MCF 10A (cell line): ENCODE measurements around the gene MVK. TPM values are rescaled to one million over a fixed set of nuclear protein-coding genes. Genes with fewer than 3 reads are reported as not detected.

Experiments
- BruUV-seq: library from RNA; stranded (reverse); fragments of 400-500 nt; replicated peaks from 2 replicates; lab custom pipeline; 2021; lab: Mats Ljungman, UMichigan
- CTCF ChIA-PET: fragments of 300-600 bp; sonication (Branson Sonifier 250); formaldehyde crosslinking; extraction: SDS; loops from one replicate; lab custom pipeline; 2021; ENCODE audit warnings: antibody characterized with exemption, inconsistent platforms; lab: Yijun Ruan, JAX
- POLR2A ChIA-PET: fragments of 300-600, 350-650 bp; sonication (Branson Sonifier 250); formaldehyde crosslinking; extraction: SDS; loops from one replicate; lab custom pipeline; 2020; ENCODE audit warnings: antibody characterized with exemption, inconsistent platforms; lab: Yijun Ruan, JAX
- DNase-seq: peaks from one replicate; pipeline ENCODE4 v3.0.0-alpha.2; 2018; ENCODE audit not compliant: unreplicated experiment
- H3K27ac Mint-ChIP-seq: one replicate; pipeline ENCODE4 v1.8.0; 2022; ENCODE audit warnings: mild to moderate bottlenecking, low read depth, mixed read lengths; ENCODE audit not compliant: unreplicated experiment
- H3K27me3 Mint-ChIP-seq: one replicate; pipeline ENCODE4 v1.8.0; 2022; ENCODE audit warnings: mixed read lengths; ENCODE audit not compliant: insufficient read depth, unreplicated experiment
- H3K36me3 Mint-ChIP-seq: one replicate; pipeline ENCODE4 v1.8.0; 2022; ENCODE audit warnings: mild to moderate bottlenecking, moderate library complexity, mixed read lengths; ENCODE audit not compliant: insufficient read depth, unreplicated experiment
- H3K4me1 Mint-ChIP-seq: one replicate; pipeline ENCODE4 v1.8.0; 2022; ENCODE audit warnings: mixed read lengths; ENCODE audit not compliant: insufficient read depth, unreplicated experiment
- H3K4me3 Mint-ChIP-seq: one replicate; pipeline ENCODE4 v1.8.0; 2022; ENCODE audit warnings: mild to moderate bottlenecking, moderate library complexity, mixed read lengths; ENCODE audit not compliant: unreplicated experiment
- H3K9me3 Mint-ChIP-seq: one replicate; pipeline ENCODE4 v1.8.0; 2022; ENCODE audit warnings: mixed read lengths; ENCODE audit not compliant: unreplicated experiment
- intact Hi-C: fragments of 100-400 bp; cut with micrococcal nuclease; formaldehyde crosslinking; loops from 2 replicates; pipeline ENCODE4 v1.14.1; 2022
- total RNA-seq: library from RNA; stranded (reverse); gene quantifications from 2 replicates; pipeline ENCODE4 v1.2.3, GENCODE V29; 2022
- TF ChIP-seq, protein P1 (sequence below): fragments of 200-600 bp; IDR thresholded peaks from one replicate; pipeline ENCODE4 v1.8.0; 2022; ENCODE audit warnings: antibody characterized with exemption, mild to moderate bottlenecking; ENCODE audit not compliant: unreplicated experiment

MVK gene
- total RNA-seq, 1 experiment from 2014 or later: 17.1 TPM

DNA sequence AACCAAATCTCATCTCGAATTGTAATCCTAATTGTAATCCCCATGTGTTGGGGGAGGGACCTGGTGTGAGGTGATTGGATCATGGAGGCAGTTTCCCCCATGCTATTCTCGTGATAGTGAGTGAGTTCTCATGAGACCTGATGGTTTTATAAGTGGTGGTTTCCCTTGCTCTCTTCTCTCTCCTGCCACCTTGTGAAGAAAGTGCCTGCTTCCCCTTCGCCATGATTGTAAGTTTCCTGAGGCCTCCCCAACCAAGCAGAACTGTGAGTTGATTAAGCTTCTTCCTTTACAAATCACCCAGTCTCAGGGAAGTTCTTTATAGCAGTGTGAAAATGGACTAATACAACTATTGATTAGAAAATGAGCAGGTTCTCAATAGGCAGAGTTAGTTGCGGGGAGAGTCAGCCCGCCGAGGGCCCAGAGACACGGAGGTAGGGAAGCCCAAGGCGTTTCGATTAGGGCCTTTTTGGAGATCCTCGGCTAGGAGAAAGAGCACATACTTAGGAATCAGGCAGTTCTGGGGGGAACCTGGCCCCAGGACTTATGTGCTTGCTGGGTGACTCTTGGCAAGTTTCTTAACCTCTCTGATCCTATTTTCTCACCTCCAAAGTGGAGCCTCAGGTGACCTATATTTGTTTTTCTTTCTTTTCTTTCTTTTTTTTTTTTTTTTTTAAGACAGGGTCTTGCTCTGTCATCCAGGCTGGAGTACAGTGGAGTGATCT is 65.7 kb downstream of the MVK start:
- no peaks in the 10 kb centered on the region for H3K36me3 Mint-ChIP-seq
- ChIA-PET CTCF (interaction anchor here (0.6 kb wide), 1 partner anchor 101 kb away, joined by 3 read pairs; no protein-coding TSS in a partner anchor), POLR2A (no interaction called here)
- intact Hi-C loops: no loop called here
- BruUV-seq: no TSS peak
- peaks cover 10% of the 10 kb centered on the region for H3K27me3 Mint-ChIP-seq
- no peak for DNase-seq
- H3K27ac Mint-ChIP-seq: no peak overlapping the region
- TF ChIP-seq, protein P1, sequence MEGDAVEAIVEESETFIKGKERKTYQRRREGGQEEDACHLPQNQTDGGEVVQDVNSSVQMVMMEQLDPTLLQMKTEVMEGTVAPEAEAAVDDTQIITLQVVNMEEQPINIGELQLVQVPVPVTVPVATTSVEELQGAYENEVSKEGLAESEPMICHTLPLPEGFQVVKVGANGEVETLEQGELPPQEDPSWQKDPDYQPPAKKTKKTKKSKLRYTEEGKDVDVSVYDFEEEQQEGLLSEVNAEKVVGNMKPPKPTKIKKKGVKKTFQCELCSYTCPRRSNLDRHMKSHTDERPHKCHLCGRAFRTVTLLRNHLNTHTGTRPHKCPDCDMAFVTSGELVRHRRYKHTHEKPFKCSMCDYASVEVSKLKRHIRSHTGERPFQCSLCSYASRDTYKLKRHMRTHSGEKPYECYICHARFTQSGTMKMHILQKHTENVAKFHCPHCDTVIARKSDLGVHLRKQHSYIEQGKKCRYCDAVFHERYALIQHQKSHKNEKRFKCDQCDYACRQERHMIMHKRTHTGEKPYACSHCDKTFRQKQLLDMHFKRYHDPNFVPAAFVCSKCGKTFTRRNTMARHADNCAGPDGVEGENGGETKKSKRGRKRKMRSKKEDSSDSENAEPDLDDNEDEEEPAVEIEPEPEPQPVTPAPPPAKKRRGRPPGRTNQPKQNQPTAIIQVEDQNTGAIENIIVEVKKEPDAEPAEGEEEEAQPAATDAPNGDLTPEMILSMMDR: no peak
- H3K4me3 Mint-ChIP-seq: no peak overlapping the region
- no peaks in the 10 kb centered on the region for H3K4me1 Mint-ChIP-seq
- H3K9me3 Mint-ChIP-seq: no peaks in the 10 kb centered on the region

DNA sequence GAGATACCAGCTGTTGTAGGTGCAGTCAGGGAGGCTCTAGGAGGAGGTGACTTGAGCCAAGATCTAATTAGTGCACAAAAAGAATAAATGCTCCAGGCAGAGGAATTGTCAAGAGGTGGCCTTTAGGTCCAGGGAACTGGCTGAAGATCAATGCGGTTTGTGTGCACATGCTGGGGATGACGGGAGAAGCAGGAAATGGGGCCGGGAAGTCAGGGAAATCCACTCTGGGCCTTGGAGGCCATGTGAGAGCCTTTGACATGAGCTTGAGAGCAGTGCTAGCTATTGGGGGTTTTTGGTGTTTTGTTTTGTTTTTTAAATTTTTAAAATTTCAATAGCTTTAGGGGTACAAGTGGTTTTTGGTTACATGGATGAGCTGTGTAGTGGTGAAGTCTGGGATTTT is 67.4 kb downstream of the MVK start:
- no peak overlapping the region for H3K27ac Mint-ChIP-seq
- H3K9me3 Mint-ChIP-seq: no peaks in the 10 kb centered on the region
- CTCF ChIA-PET: interaction anchor here (0.8 kb wide), 2 partner anchors 44 to 165 kb away, joined by 3 to 4 read pairs; no protein-coding TSS in a partner anchor
- DNase-seq: no peak
- TF ChIP-seq, protein P1: no peak
- BruUV-seq: no TSS peak
- POLR2A ChIA-PET: interaction anchor here (0.9 kb wide), 1 partner anchor 20 kb away, joined by 4 read pairs; no protein-coding TSS in a partner anchor
- H3K4me1 Mint-ChIP-seq: no peaks in the 10 kb centered on the region
- no peaks in the 10 kb centered on the region for H3K36me3 Mint-ChIP-seq
- H3K27me3 Mint-ChIP-seq: peaks cover 20% of the 10 kb centered on the region
- intact Hi-C loops: no loop called here
- no peak overlapping the region for H3K4me3 Mint-ChIP-seq

DNA sequence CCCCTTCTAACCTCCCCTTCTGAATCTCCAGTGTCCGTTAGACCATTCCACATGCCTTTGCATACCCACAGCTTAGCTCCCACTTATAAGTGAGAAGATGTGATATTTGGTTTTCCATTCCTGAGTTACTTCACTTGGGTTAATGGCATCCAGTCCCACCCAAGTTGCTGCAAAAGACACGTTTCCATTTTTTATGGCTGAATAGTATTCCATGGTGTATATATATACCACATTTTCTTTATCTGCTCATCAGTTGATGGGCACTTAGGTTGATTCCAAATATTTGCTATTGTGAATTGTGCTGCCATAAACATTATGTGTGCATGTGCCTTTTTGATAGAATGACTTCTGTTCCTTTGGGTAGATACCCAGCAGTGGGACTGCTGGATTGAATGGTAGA is 67.8 kb downstream of the MVK start:
- TF ChIP-seq, protein P1: no peak
- Mint-ChIP-seq H3K36me3 (no peaks in the 10 kb centered on the region), H3K27me3 (peaks cover 24% of the 10 kb centered on the region), H3K9me3 (no peaks in the 10 kb centered on the region), H3K4me3 (no peak overlapping the region), H3K27ac (no peak overlapping the region), H3K4me1 (no peaks in the 10 kb centered on the region)
- POLR2A ChIA-PET: no interaction called here
- intact Hi-C loops: no loop called here
- no peak for DNase-seq
- CTCF ChIA-PET: interaction anchor here (0.6 to 0.8 kb wide), 2 partner anchors 11 to 165 kb away, joined by 3 to 4 read pairs; no protein-coding TSS in a partner anchor
- BruUV-seq: no TSS peak

DNA sequence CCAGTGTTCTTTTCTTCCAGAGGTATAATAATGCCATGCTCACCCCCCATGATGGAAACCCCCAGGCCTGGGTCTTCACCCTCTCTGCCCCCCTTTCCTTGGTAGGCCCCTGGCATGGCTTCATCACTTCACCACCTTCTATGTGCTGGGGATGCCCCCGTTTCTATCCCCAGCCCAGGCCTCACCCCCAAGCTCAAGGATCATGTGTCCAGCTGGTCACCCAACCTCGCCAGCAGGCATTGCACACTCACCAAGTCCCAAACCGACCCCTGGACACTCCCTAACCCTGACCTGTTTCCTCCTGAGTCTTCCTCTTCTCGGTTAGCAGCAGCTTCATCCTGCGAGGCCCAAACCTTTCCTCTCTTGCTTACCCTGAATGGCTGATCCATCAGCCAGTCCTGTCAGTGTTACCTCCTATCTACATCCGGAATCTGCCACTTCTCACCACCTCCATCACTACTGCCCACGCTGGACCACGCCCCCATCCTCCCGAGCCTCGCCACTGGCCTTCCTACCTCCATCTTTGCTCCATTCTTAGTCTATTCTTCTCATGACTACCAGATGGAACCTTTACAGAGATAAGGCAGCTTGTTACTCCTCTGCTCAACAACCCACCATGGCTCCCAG is 69.0 kb downstream of the MVK start:
- Mint-ChIP-seq H3K9me3 (no peaks in the 10 kb centered on the region), H3K27ac (no peak overlapping the region), H3K27me3 (peaks cover 34% of the 10 kb centered on the region), H3K36me3 (no peaks in the 10 kb centered on the region), H3K4me3 (no peak overlapping the region), H3K4me1 (no peaks in the 10 kb centered on the region)
- intact Hi-C loops: no loop called here
- CTCF ChIA-PET: interaction anchor here (0.6 to 1.1 kb wide), 2 partner anchors 14 to 45 kb away, joined by 3 to 4 read pairs; no protein-coding TSS in a partner anchor
- BruUV-seq: no TSS peak
- TF ChIP-seq, protein P1: no peak
- no peak for DNase-seq
- POLR2A ChIA-PET: no interaction called here
